HepG2 (cell line): Measurements from ENCODE around the gene AKR1A1. TPM values are rescaled to one million over a fixed set of nuclear protein-coding genes. Genes with fewer than 3 reads are reported as not detected.

Source experiments
- ATAC-seq: fragments of 200-7000 bp; cut with Tn5 transposase; 3 replicates; pipeline ENCODE4 v1.9.1; 2020; ENCODE audit warnings: mild to moderate bottlenecking, moderate library complexity
- BruUV-seq: library from RNA; stranded (reverse); fragments of 400-500 nt; replicated peaks from 2 replicates; lab custom pipeline; 2021; lab: Mats Ljungman, UMichigan
- CTCF ChIA-PET: fragments of 300-600 bp; formaldehyde crosslinking; extraction: SDS; loops from one replicate; lab custom pipeline; 2021; ENCODE audit warnings: low total read pairs, inconsistent platforms, low intra/inter-chr PET ratio; lab: Yijun Ruan, JAX
- POLR2A ChIA-PET: fragments of 350-600 bp; sonication (Branson Sonifier 250); formaldehyde crosslinking; loops from one replicate; lab custom pipeline; 2020; ENCODE audit warnings: antibody characterized with exemption, inconsistent platforms; lab: Yijun Ruan, JAX
- DNase-seq: peaks from one replicate; pipeline ENCODE4 v3.0.0-alpha.2; 2015; ENCODE audit warnings: low spot score
- FAIRE-seq: peaks from 3 replicates; lab custom pipeline; 2011; peaks lifted over from hg19 to GRCh38; lab: Jason Lieb, UNC
- H2AFZ ChIP-seq: one replicate; pipeline ENCODE4 v1.6.1; 2011; ENCODE audit warnings: low read length, inconsistent platforms
- H3K27ac ChIP-seq: fragments of 300-600 bp; 3 replicates; pipeline ENCODE4 v1.8.0; 2011; ENCODE audit warnings: mixed run types, mild to moderate bottlenecking, mixed read lengths, low read length, inconsistent platforms; ENCODE audit not compliant: insufficient read depth; ENCODE audit errors: extremely low read length
- H3K27me3 ChIP-seq, 2 experiments: fragments of 200-600 bp in 1 of 2; 2 replicates in 1 of 2; 3 replicates in 1 of 2; pipeline versions ENCODE4 v1.6.0 to v1.8.0; 2011; ENCODE audit warnings: low read length in 2 of 2, mild to moderate bottlenecking in 2 of 2, moderate library complexity in 2 of 2, inconsistent platforms in 1 of 2; ENCODE audit not compliant: insufficient read depth in 2 of 2, control insufficient read depth in 1 of 2
- H3K36me3 ChIP-seq, 2 experiments: fragments of 200-600 bp in 1 of 2; replicated peaks in 1 of 2; 2 replicates in 1 of 2; 3 replicates in 1 of 2; pipeline versions ENCODE4 v1.5.1 to v1.8.0; 2011; ENCODE audit warnings: low read length in 2 of 2, inconsistent platforms in 1 of 2; ENCODE audit not compliant: insufficient read depth in 2 of 2, control insufficient read depth in 1 of 2
- H3K4me1 ChIP-seq: 2 replicates; pipeline ENCODE4 v1.5.1; 2012; ENCODE audit warnings: low read length, inconsistent platforms; ENCODE audit not compliant: insufficient read depth
- H3K4me2 ChIP-seq: 2 replicates; pipeline ENCODE4 v1.6.0; 2011; ENCODE audit warnings: low read depth, low read length, inconsistent platforms
- H3K4me3 ChIP-seq, 3 experiments: fragments of 200-600 bp in 1 of 3; sonication (generic), shearing (Covaris generic) in 1 of 3; replicated peaks in 1 of 3; 2 replicates each; pipeline ENCODE4 v1.5.1; 2011 to 2016; ENCODE audit warnings: low read length in 3 of 3, inconsistent platforms in 2 of 3, low read depth in 2 of 3, mild to moderate bottlenecking in 2 of 3, control low read depth in 1 of 3, mixed read lengths in 1 of 3; ENCODE audit not compliant: insufficient read depth in 1 of 3
- H3K79me2 ChIP-seq: one replicate; pipeline ENCODE4 v1.6.1; 2011; ENCODE audit warnings: low read length, inconsistent platforms; ENCODE audit not compliant: insufficient read depth
- H3K9ac ChIP-seq: 2 replicates; pipeline ENCODE4 v1.6.0; 2011; ENCODE audit warnings: mild to moderate bottlenecking, low read depth, low read length, inconsistent platforms; ENCODE audit not compliant: insufficient read depth
- H3K9me3 ChIP-seq: 2 replicates; pipeline ENCODE4 v1.5.1; 2012; ENCODE audit warnings: mild to moderate bottlenecking, low read length
- H4K20me1 ChIP-seq: 2 replicates; pipeline ENCODE4 v1.6.0; 2011; ENCODE audit warnings: inconsistent platforms, mild to moderate bottlenecking, low read length, moderate library complexity; ENCODE audit not compliant: insufficient read depth
- ELK4 ChIP-seq: sonication (generic); formaldehyde crosslinking; IDR thresholded peaks from 2 replicates; pipeline ENCODE4 v1.9.0; 2021; ENCODE audit warnings: missing genetic modification reagents, borderline replicate concordance
- HNF4A ChIP-seq: sonication (generic); formaldehyde crosslinking; IDR thresholded peaks from 2 replicates; pipeline ENCODE4 v1.4.0; 2020; ENCODE audit warnings: missing genetic modification reagents
- RCOR2 ChIP-seq: IDR thresholded peaks from 2 replicates; pipeline ENCODE4 v1.6.1; 2016; ENCODE audit warnings: missing biosample characterization, missing genetic modification reagents
- TEAD3 ChIP-seq: optimal IDR thresholded peaks from 2 replicates; pipeline ENCODE3; 2016; ENCODE audit warnings: borderline replicate concordance
- ZNF180 ChIP-seq: sonication (generic); formaldehyde crosslinking; IDR thresholded peaks from 2 replicates; pipeline ENCODE4 v1.4.0; 2020; ENCODE audit warnings: low read depth, missing genetic modification reagents, borderline replicate concordance
- ZNF317 ChIP-seq: sonication (generic); formaldehyde crosslinking; IDR thresholded peaks from 2 replicates; pipeline ENCODE4 v1.5.0; 2020; ENCODE audit warnings: mild to moderate bottlenecking, missing genetic modification reagents
- ZNF460 ChIP-seq: sonication (generic); formaldehyde crosslinking; IDR thresholded peaks from 2 replicates; pipeline ENCODE4 v1.5.1; 2020; ENCODE audit warnings: missing genetic modification reagents, mild to moderate bottlenecking, borderline replicate concordance
- ZNF660 ChIP-seq: sonication (generic); formaldehyde crosslinking; IDR thresholded peaks from 2 replicates; pipeline ENCODE4 v1.5.1; 2020; ENCODE audit warnings: mild to moderate bottlenecking, low read depth, missing genetic modification reagents, borderline replicate concordance
- ZNF770 ChIP-seq: sonication (generic); formaldehyde crosslinking; IDR thresholded peaks from 2 replicates; pipeline ENCODE4 v1.5.0; 2020; ENCODE audit warnings: mild to moderate bottlenecking, missing genetic modification reagents
- ZNF800 ChIP-seq: sonication (generic); formaldehyde crosslinking; IDR thresholded peaks from 2 replicates; pipeline ENCODE4 v1.4.0; 2020; ENCODE audit warnings: missing genetic modification reagents
- ZNF879 ChIP-seq: sonication (generic); formaldehyde crosslinking; IDR thresholded peaks from 2 replicates; pipeline ENCODE4 v1.8.1; 2023; ENCODE audit warnings: missing genetic modification reagents
- WGBS: methylation state at CpG from one replicate; pipeline ENCODE4 v1.1.6; 2017; ENCODE audit warnings: low lambda C conversion rate; 5-methylcytosine and 5-hydroxymethylcytosine counted together
- in situ Hi-C: cut with HindIII; loops from 2 replicates; pipeline ENCODE4 v1.10.0; 2017; ENCODE audit warnings: low pct_unique_long_range_greater_than_20kb; ENCODE audit not compliant: extremely low pct_ligation_motif_present
- intact Hi-C: fragments of 100-400 bp; cut with micrococcal nuclease; formaldehyde crosslinking; loops from one replicate; pipeline ENCODE4 v1.10.0; 2022; ENCODE audit not compliant: unreplicated experiment
- polyA plus RNA-seq, 8 experiments: library from polyadenylated mRNA; depleted of rRNA in 3 of 8; stranded (reverse) in 7 of 8; unstranded in 1 of 8; fragments of >200 nt; fragmentation: Illumina TruSeq in 4 of 8; extraction: Trizol in 4 of 8; gene quantifications; 2 replicates each; pipeline versions ENCODE4 v1.2.1 to v1.2.3, GENCODE V29; 2011 to 2016; ENCODE audit warnings: low read depth in 4 of 8, missing spikeins in 1 of 8, mixed read lengths in 1 of 8; ENCODE audit not compliant: insufficient read depth in 1 of 8
- total RNA-seq, 5 experiments: library from RNA; depleted of rRNA; stranded (reverse); fragments of >200 nt; fragmentation: Illumina TruSeq; extraction: Trizol; gene quantifications; 2 replicates each; pipeline ENCODE4 v1.2.3, GENCODE V29; 2016; ENCODE audit warnings: low read depth in 1 of 5
- TF ChIP-seq, protein P1 (sequence below): sonication (generic); formaldehyde crosslinking; IDR thresholded peaks from 2 replicates; pipeline ENCODE4 v1.5.0; 2020; ENCODE audit warnings: missing genetic modification reagents
- TF ChIP-seq, protein P2 (sequence below): sonication (generic); formaldehyde crosslinking; IDR thresholded peaks from 2 replicates; pipeline ENCODE4 v1.5.0; 2020; ENCODE audit warnings: mild to moderate bottlenecking, missing genetic modification reagents, borderline replicate concordance

The AKR1A1 gene
- total and polyA plus RNA-seq, 2 of the 13 experiments (the other 11 are each of a cell fraction or from before 2014, with no cell fraction given), result 181 to 217 TPM

DNA sequence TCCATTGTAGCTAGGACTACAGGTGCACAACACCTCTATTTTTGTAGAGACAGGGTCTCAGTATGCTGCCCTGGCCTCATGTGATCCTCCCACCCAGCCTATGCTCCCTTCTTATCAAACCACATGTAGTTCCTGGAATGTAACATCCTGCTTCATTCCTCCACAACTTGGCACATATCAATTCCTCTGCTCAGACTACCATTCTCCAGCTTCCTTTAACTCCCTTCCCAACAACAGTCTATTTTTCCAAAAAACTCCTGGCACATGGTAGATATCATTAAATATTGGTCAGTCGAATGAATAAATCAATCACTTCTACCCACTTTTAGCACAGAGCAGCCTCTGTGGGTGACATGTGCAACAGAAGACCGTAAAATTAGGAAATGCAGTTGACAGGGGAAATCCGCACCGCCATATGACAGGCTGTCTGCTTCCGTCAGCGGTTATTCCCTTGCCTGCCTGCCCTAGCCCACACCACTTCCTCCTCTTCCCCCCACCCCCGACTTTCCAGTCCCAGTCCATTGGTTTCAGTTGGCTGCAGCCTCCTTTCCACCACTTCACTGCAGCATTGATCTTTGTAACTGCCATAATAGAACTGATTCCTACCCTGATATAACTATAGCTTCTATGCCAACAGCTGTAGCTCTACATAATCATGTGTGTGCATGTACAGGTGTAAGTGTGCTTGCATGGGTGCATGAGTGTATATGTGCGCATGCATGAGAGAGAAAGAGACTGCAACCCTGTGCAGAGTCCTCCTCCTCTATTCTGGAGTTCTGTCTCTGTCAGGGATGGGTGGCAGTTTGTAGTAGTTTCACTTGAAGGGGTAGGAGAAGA is 6.8 kb upstream of the AKR1A1 start (continued):
- no peak for TF ChIP-seq ELK4
- TF ChIP-seq, protein P1, sequence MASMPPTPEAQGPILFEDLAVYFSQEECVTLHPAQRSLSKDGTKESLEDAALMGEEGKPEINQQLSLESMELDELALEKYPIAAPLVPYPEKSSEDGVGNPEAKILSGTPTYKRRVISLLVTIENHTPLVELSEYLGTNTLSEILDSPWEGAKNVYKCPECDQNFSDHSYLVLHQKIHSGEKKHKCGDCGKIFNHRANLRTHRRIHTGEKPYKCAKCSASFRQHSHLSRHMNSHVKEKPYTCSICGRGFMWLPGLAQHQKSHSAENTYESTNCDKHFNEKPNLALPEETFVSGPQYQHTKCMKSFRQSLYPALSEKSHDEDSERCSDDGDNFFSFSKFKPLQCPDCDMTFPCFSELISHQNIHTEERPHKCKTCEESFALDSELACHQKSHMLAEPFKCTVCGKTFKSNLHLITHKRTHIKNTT (CRISPR knock-in tag), result no peak
- TF ChIP-seq ZNF180 (CRISPR knock-in tag), result no peak
- TF ChIP-seq TEAD3, result peak; percentile 42
- peak; percentile 34; the same call in 1 of the 2 replicates for TF ChIP-seq HNF4A (CRISPR knock-in tag)
- TF ChIP-seq, all 625 proteins: peak for 23

- Histone ChIP-seq H4K20me1 (no peaks in the 10 kb centered on the region), H3K4me3 (peak overlapping the region in 2 of 3 experiments; percentile 48 to 65; a peak in 3 of 6 replicates), H3K27me3 (no peaks in the 10 kb centered on the region), H3K36me3 (no peaks in the 10 kb centered on the region), H3K9me3 (no peaks in the 10 kb centered on the region), H3K27ac (peak overlapping the region; percentile 86), H3K4me1 (peaks cover 49% of the 10 kb centered on the region), H3K4me2 (peak overlapping the region; percentile 85), H2AFZ (peak overlapping the region; percentile 95), H3K79me2 (no peaks in the 10 kb centered on the region), H3K9ac (peak overlapping the region; percentile 69)
- CTCF ChIA-PET, result no interaction called here
- intact Hi-C loops (no loop called here), in situ Hi-C loops (no loop called here)
- FAIRE-seq (no peak), ATAC-seq (no peak), DNase-seq (no peak)
- 19% methylated on average over 4 of the region's 4 CpGs for WGBS
- no TSS peak for BruUV-seq
- POLR2A ChIA-PET, result interaction anchor here (1.1 to 29.7 kb wide), 8 partner anchors 9 to 205 kb away, joined by 4 to 690 read pairs (median 28); partner anchors contain the start of genes CCDC163, MMACHC, PRDX1 and TOE1
- TF ChIP-seq ZNF770 (peak; percentile 59; the same call in 1 of the 2 replicates), ZNF317 (no peak), ZNF800 (CRISPR knock-in tag) (no peak), ZNF460 (CRISPR knock-in tag) (peak; percentile 89), RCOR2 (CRISPR knock-in tag) (no peak), ZNF660 (CRISPR knock-in tag) (no peak), ZNF879 (CRISPR knock-in tag) (no peak)
- TF ChIP-seq, protein P2, sequence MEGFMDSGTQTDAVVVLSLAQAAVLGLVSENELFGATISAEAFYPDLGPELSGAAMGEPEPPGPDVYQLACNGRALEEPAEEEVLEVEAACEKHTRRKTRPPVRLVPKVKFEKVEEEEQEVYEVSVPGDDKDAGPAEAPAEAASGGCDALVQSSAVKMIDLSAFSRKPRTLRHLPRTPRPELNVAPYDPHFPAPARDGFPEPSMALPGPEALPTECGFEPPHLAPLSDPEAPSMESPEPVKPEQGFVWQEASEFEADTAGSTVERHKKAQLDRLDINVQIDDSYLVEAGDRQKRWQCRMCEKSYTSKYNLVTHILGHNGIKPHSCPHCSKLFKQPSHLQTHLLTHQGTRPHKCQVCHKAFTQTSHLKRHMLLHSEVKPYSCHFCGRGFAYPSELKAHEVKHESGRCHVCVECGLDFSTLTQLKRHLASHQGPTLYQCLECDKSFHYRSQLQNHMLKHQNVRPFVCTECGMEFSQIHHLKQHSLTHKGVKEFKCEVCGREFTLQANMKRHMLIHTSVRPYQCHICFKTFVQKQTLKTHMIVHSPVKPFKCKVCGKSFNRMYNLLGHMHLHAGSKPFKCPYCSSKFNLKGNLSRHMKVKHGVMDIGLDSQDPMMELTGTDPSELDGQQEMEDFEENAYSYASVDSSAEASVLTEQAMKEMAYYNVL (CRISPR knock-in tag), result 0 out of 2 replicates have a peak, but pooled peaks have one; percentile 5
These were observed 6.1 kb upstream of the AKR1A1 start for GRCh38 chr1:45544530-45544929.
